K562 (cell line): ENCODE measurements around the gene SLC27A2. TPM values are rescaled to one million over a fixed set of nuclear protein-coding genes. Genes with fewer than 3 reads are reported as not detected.

Experiments
- ARHGAP35 ChIP-seq: fragments of 450-650 bp; IDR thresholded peaks from 2 replicates; pipeline ENCODE4 v1.6.1; 2018; ENCODE audit not compliant: partially characterized antibody
- BRF1 ChIP-seq: IDR thresholded peaks from 3 replicates; pipeline ENCODE4 v1.6.1; 2011; ENCODE audit warnings: borderline replicate concordance, mild to moderate bottlenecking; ENCODE audit not compliant: insufficient read length; ENCODE audit errors: extremely low read depth
- CEBPB ChIP-seq: fragments of 450-650 bp; IDR thresholded peaks from 2 replicates; pipeline ENCODE4 v1.6.1; 2016; ENCODE audit warnings: missing genetic modification characterization, missing compliant biosample characterization
- CREB5 ChIP-seq: fragments of 250-450 bp; sonication (Bioruptor Pico); IDR thresholded peaks from 2 replicates; pipeline ENCODE4 v1.5.0; 2020; ENCODE audit warnings: mild to moderate bottlenecking
- GTF3C2 ChIP-seq: IDR thresholded peaks from 3 replicates; pipeline ENCODE4 v1.6.1; 2011; ENCODE audit warnings: borderline replicate concordance, mild to moderate bottlenecking, moderate library complexity; ENCODE audit not compliant: insufficient read length; ENCODE audit errors: extremely low read depth
- NONO ChIP-seq, 2 experiments: fragments of 200-400 bp in 1 of 2; fragments of 450-650 bp in 1 of 2; formaldehyde crosslinking in 1 of 2; IDR thresholded peaks; 2 replicates each; pipeline ENCODE4 v1.6.1; 2017; ENCODE audit warnings: low read depth in 2 of 2, mild to moderate bottlenecking in 2 of 2, moderate library complexity in 2 of 2, low read length in 1 of 2
- PML ChIP-seq: IDR thresholded peaks from 2 replicates; pipeline ENCODE4 v1.6.1; 2012; ENCODE audit warnings: low read length, inconsistent platforms
- SAFB2 ChIP-seq: fragments of 200-400 bp; formaldehyde crosslinking; IDR thresholded peaks from 2 replicates; pipeline ENCODE4 v1.6.1; 2018; ENCODE audit warnings: borderline replicate concordance, low read length, low read depth, moderate library complexity; ENCODE audit not compliant: severe bottlenecking
- SMARCE1 ChIP-seq: fragments of 450-650 bp; IDR thresholded peaks from 2 replicates; pipeline ENCODE4 v1.7.1; 2016; ENCODE audit warnings: mild to moderate bottlenecking
- SRSF1 ChIP-seq: fragments of 200-400 bp; formaldehyde crosslinking; IDR thresholded peaks from 2 replicates; pipeline ENCODE4 v1.6.1; 2017; ENCODE audit warnings: mild to moderate bottlenecking, low read depth, low read length, moderate library complexity
- ZFP1 ChIP-seq: fragments of 450-650 bp; formaldehyde crosslinking; IDR thresholded peaks from 2 replicates; pipeline ENCODE4 v1.4.0; 2020; ENCODE audit warnings: mild to moderate bottlenecking, mixed read lengths
- polyA plus RNA-seq, 8 experiments: library from polyadenylated mRNA; depleted of rRNA in 4 of 8; stranded (reverse) in 5 of 8; unstranded in 3 of 8; fragments of >200 nt; fragmentation: Nextera tagmentation in 2 of 8; fragmentation: Illumina TruSeq in 1 of 8; extraction: Ambion mirVana in 2 of 8; extraction: Trizol in 1 of 8; gene quantifications; 2 replicates each; pipeline versions ENCODE4 v1.2.1 to v1.2.3, GENCODE V29; 2011 to 2014; ENCODE audit warnings: inconsistent platforms in 1 of 8, missing spikeins in 1 of 8
- total RNA-seq, 7 experiments: library from RNA; depleted of rRNA in 6 of 7; stranded (reverse); fragments of >200 nt in 6 of 7; fragmentation: Illumina TruSeq in 2 of 7; extraction: Trizol in 2 of 7; gene quantifications; 2 replicates each; pipeline versions ENCODE4 v1.2.1 to v1.2.3, GENCODE V29; 2011 to 2021; ENCODE audit warnings: low replicate concordance in 1 of 7
- TF ChIP-seq, protein P1 (sequence below): fragments of 450-650 bp; IDR thresholded peaks from 2 replicates; pipeline ENCODE4 v1.6.1; 2018; ENCODE audit warnings: mild to moderate bottlenecking, low read depth; ENCODE audit not compliant: partially characterized antibody
- TF ChIP-seq, protein P2 (sequence below), 2 experiments: fragments of 450-650 bp; IDR thresholded peaks; 2 replicates each; pipeline ENCODE4 v1.6.1; 2018; ENCODE audit warnings: mild to moderate bottlenecking in 2 of 2, low read depth in 1 of 2; ENCODE audit not compliant: partially characterized antibody in 2 of 2
- TF ChIP-seq, protein P3 (sequence below): fragments of 450-650 bp; IDR thresholded peaks from 2 replicates; pipeline ENCODE4 v1.6.1; 2017; ENCODE audit warnings: antibody characterized with exemption

The SLC27A2 gene
- total and polyA plus RNA-seq, 9 of the 15 experiments (the other 6 are each of a cell fraction or from before 2014, with no cell fraction given): 4.9 to 38.0 (median 22.7) TPM

DNA sequence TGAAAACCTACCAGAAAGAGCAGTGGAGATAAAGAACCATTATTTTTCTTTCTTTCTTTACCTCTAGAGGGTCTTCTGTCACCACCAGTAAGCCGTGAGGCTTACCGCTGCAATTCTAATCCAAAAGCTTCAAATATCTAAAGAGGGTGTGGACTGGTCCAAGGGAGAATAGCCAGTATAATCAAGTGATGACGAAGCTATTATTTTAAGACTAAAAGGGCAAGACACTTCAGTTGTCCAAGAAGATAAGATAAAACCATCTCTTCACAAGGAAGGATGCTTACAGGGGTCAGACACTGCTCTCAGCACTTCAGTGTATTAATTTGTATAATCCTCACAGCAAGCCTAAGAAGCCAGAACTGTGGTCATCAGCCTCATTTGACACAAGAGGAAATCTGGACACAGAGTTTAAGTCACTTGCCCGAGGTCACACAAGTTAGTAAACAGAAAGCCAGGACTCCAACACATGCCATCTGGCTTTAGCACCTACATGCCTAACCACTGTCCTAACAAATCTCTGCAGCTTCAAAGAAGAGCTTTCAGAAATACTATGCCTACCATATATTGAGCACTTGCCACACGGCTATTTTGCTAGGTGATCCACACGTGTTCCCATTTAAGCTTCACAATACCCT, 68.9 kb downstream of the SLC27A2 start (continued):
- TF ChIP-seq, protein P1, sequence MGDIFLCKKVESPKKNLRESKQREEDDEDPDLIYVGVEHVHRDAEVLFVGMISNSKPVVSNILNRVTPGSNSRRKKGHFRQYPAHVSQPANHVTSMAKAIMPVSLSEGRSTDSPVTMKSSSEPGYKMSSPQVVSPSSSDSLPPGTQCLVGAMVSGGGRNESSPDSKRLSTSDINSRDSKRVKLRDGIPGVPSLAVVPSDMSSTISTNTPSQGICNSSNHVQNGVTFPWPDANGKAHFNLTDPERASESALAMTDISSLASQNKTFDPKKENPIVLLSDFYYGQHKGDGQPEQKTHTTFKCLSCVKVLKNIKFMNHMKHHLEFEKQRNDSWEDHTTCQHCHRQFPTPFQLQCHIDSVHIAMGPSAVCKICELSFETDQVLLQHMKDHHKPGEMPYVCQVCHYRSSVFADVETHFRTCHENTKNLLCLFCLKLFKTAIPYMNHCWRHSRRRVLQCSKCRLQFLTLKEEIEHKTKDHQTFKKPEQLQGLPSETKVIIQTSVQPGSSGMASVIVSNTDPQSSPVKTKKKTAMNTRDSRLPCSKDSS: no peak
- TF ChIP-seq, protein P2, sequence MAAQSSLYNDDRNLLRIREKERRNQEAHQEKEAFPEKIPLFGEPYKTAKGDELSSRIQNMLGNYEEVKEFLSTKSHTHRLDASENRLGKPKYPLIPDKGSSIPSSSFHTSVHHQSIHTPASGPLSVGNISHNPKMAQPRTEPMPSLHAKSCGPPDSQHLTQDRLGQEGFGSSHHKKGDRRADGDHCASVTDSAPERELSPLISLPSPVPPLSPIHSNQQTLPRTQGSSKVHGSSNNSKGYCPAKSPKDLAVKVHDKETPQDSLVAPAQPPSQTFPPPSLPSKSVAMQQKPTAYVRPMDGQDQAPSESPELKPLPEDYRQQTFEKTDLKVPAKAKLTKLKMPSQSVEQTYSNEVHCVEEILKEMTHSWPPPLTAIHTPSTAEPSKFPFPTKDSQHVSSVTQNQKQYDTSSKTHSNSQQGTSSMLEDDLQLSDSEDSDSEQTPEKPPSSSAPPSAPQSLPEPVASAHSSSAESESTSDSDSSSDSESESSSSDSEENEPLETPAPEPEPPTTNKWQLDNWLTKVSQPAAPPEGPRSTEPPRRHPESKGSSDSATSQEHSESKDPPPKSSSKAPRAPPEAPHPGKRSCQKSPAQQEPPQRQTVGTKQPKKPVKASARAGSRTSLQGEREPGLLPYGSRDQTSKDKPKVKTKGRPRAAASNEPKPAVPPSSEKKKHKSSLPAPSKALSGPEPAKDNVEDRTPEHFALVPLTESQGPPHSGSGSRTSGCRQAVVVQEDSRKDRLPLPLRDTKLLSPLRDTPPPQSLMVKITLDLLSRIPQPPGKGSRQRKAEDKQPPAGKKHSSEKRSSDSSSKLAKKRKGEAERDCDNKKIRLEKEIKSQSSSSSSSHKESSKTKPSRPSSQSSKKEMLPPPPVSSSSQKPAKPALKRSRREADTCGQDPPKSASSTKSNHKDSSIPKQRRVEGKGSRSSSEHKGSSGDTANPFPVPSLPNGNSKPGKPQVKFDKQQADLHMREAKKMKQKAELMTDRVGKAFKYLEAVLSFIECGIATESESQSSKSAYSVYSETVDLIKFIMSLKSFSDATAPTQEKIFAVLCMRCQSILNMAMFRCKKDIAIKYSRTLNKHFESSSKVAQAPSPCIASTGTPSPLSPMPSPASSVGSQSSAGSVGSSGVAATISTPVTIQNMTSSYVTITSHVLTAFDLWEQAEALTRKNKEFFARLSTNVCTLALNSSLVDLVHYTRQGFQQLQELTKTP (IDR thresholded peaks at IDR 0.05; ENCODE audit: low read depth in 1 of 2, partially characterized antibody in 2 of 2): no peak
- no peak for TF ChIP-seq SMARCE1
- no peak for TF ChIP-seq CEBPB (tag)
- no peak for TF ChIP-seq NONO (IDR thresholded peaks at IDR 0.05; ENCODE audit: low read depth in 2 of 2, low read length in 1 of 2)
- TF ChIP-seq GTF3C2: no peak
- TF ChIP-seq SAFB2: no peak
- TF ChIP-seq, protein P3, sequence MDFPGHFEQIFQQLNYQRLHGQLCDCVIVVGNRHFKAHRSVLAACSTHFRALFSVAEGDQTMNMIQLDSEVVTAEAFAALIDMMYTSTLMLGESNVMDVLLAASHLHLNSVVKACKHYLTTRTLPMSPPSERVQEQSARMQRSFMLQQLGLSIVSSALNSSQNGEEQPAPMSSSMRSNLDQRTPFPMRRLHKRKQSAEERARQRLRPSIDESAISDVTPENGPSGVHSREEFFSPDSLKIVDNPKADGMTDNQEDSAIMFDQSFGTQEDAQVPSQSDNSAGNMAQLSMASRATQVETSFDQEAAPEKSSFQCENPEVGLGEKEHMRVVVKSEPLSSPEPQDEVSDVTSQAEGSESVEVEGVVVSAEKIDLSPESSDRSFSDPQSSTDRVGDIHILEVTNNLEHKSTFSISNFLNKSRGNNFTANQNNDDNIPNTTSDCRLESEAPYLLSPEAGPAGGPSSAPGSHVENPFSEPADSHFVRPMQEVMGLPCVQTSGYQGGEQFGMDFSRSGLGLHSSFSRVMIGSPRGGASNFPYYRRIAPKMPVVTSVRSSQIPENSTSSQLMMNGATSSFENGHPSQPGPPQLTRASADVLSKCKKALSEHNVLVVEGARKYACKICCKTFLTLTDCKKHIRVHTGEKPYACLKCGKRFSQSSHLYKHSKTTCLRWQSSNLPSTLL: no peak
- TF ChIP-seq PML: no peak
- TF ChIP-seq CREB5: no peak
- no peak for TF ChIP-seq SRSF1
- no peak for TF ChIP-seq ZFP1 (CRISPR knock-in tag)
- TF ChIP-seq BRF1: no peak
- no peak for TF ChIP-seq ARHGAP35
